Smooth muscle cell (in vitro differentiated cells): ENCODE measurements around the gene ZNF408. TPM values are rescaled to one million over a fixed set of nuclear protein-coding genes. Genes with fewer than 3 reads are reported as not detected.

ENCODE experiments used
- DNase-seq: peaks from one replicate; lab custom pipeline; 2025; ENCODE audit not compliant: unreplicated experiment; lab: John Stamatoyannopoulos, UW
- H2AFZ ChIP-seq: fragments of 200-600 bp; sonication (generic); 2 replicates; pipeline ENCODE4 v1.6.0; 2016; ENCODE audit warnings: antibody characterized with exemption, low read depth, mild to moderate bottlenecking
- H3F3A ChIP-seq: fragments of 200-600 bp; sonication (generic); 2 replicates; pipeline ENCODE4 v1.6.0; 2017; ENCODE audit warnings: antibody characterized with exemption, low read depth
- H3K27ac ChIP-seq: fragments of 200-600 bp; sonication (generic); 2 replicates; pipeline ENCODE4 v1.5.1; 2016; ENCODE audit warnings: low read depth, mild to moderate bottlenecking
- H3K27me3 ChIP-seq: fragments of 200-600 bp; sonication (generic); 2 replicates; pipeline ENCODE4 v1.6.1; 2016; ENCODE audit warnings: low read depth, mild to moderate bottlenecking
- H3K36me3 ChIP-seq: fragments of 200-600 bp; sonication (generic); 2 replicates; pipeline ENCODE4 v1.5.1; 2016; ENCODE audit warnings: low read depth
- H3K4me1 ChIP-seq: fragments of 200-600 bp; sonication (generic); 2 replicates; pipeline ENCODE4 v1.5.1; 2016; ENCODE audit warnings: low read depth
- H3K4me2 ChIP-seq: fragments of 200-600 bp; sonication (generic); 2 replicates; pipeline ENCODE4 v1.6.0; 2016; ENCODE audit warnings: mild to moderate bottlenecking
- H3K4me3 ChIP-seq: fragments of 200-600 bp; sonication (generic); 2 replicates; pipeline ENCODE4 v1.5.1; 2016; ENCODE audit warnings: mild to moderate bottlenecking
- H3K79me2 ChIP-seq: fragments of 200-600 bp; sonication (generic); 2 replicates; pipeline ENCODE4 v1.6.0; 2016; ENCODE audit warnings: low read depth, mild to moderate bottlenecking
- H3K9ac ChIP-seq: fragments of 200-600 bp; sonication (generic); 2 replicates; pipeline ENCODE4 v1.6.0; 2016; ENCODE audit warnings: low read depth
- H3K9me3 ChIP-seq: fragments of 200-600 bp; sonication (generic); replicated peaks from 2 replicates; pipeline ENCODE4 v1.5.1; 2016; ENCODE audit warnings: low read depth
- H4K20me1 ChIP-seq: fragments of 200-600 bp; sonication (generic); 2 replicates; pipeline ENCODE4 v1.6.0; 2016; ENCODE audit warnings: low read depth
- WGBS: methylation state at CpG from one replicate; pipeline ENCODE4 v1.1.7; 2016; ENCODE audit warnings: low lambda C conversion rate; 5-methylcytosine and 5-hydroxymethylcytosine counted together
- polyA plus RNA-seq: library from polyadenylated mRNA; unstranded; fragments of >200 nt; fragmentation: Nextera tagmentation; extraction: Ambion mirVana; gene quantifications from 2 replicates; pipeline ENCODE4 v1.2.1, GENCODE V29; 2016
- total RNA-seq: library from RNA; depleted of rRNA; stranded (reverse); fragments of >200 nt; gene quantifications from 2 replicates; pipeline ENCODE4 v1.2.3, GENCODE V29; 2014
- TF ChIP-seq, protein P1 (sequence below): fragments of 200-600 bp; sonication (generic); IDR thresholded peaks from 2 replicates; pipeline ENCODE4 v1.5.1; 2017; ENCODE audit warnings: borderline replicate concordance, mild to moderate bottlenecking, antibody characterized with exemption; ENCODE audit not compliant: insufficient read depth, poor library complexity, severe bottlenecking

ZNF408 gene
- total and polyA plus RNA-seq, 2 experiments from 2014 or later: 6.2 to 15.8 TPM

DNA sequence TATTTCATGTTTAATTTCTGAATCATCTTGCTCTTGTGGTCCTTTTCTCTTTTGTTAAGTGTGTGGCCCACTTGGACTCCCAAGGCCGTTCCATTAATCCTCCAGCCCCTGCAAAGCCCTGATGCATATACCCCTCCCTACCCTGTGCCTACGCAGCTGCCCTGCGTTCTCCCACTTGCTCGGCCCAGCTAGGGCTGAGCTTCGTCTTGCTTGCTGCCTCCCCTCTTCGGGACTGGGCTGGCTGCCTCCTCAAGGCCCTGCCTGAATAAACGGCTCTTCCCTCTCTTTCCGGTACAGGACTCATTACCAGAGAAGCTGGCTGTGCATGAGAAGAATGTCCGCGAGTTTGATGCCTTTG lies 28.9 kb upstream of the ZNF408 start:
- H3K79me2 ChIP-seq: no peaks in the 10 kb centered on the region
- no peaks in the 10 kb centered on the region for H3K9me3 ChIP-seq
- H3K27me3 ChIP-seq: no peaks in the 10 kb centered on the region
- peaks cover 21% of the 10 kb centered on the region for H3K4me1 ChIP-seq
- H3F3A ChIP-seq: peaks cover 29% of the 10 kb centered on the region
- no peaks in the 10 kb centered on the region for H4K20me1 ChIP-seq
- H3K4me3 ChIP-seq: no peak overlapping the region
- no peaks in the 10 kb centered on the region for H3K36me3 ChIP-seq
- H3K4me2 ChIP-seq: no peak overlapping the region
- TF ChIP-seq, protein P1, sequence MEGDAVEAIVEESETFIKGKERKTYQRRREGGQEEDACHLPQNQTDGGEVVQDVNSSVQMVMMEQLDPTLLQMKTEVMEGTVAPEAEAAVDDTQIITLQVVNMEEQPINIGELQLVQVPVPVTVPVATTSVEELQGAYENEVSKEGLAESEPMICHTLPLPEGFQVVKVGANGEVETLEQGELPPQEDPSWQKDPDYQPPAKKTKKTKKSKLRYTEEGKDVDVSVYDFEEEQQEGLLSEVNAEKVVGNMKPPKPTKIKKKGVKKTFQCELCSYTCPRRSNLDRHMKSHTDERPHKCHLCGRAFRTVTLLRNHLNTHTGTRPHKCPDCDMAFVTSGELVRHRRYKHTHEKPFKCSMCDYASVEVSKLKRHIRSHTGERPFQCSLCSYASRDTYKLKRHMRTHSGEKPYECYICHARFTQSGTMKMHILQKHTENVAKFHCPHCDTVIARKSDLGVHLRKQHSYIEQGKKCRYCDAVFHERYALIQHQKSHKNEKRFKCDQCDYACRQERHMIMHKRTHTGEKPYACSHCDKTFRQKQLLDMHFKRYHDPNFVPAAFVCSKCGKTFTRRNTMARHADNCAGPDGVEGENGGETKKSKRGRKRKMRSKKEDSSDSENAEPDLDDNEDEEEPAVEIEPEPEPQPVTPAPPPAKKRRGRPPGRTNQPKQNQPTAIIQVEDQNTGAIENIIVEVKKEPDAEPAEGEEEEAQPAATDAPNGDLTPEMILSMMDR: no peak
- no peak for DNase-seq
- H2AFZ ChIP-seq: no peak overlapping the region
- no peak overlapping the region for H3K27ac ChIP-seq
- H3K9ac ChIP-seq: no peak overlapping the region
- WGBS: 95% methylated on average over 10 of the region's 10 CpGs

DNA sequence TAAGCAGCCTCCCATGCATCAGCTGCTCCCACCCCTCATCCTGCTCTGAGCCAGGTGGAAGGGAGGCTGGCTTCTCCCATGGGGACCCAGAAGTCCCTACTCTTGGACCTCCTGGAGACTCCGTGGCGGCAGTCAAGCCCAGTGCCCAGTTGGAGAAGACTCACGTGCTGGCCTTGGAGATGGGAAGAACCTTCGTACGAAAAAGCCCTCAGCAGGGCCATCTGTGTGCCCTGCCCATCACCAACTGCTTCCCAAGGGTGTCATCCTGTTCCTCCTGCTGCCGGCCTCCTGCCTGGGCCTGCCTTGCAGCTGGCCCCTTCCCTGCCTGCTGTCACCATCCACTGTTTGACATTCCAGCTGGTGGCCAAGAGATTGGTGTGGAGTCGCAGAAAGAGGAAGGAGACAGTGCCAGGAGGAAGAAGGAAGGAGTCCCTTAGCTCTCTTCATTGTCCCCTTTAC lies 28.4 kb upstream of the ZNF408 start:
- TF ChIP-seq, protein P1: no peak
- no peak overlapping the region for H3K4me3 ChIP-seq
- H3K9ac ChIP-seq: no peak overlapping the region
- no peaks in the 10 kb centered on the region for H3K79me2 ChIP-seq
- H2AFZ ChIP-seq: no peak overlapping the region
- H3K4me1 ChIP-seq: peaks cover 21% of the 10 kb centered on the region
- H3F3A ChIP-seq: peaks cover 29% of the 10 kb centered on the region
- 82% methylated on average over 7 of the region's 7 CpGs for WGBS
- no peaks in the 10 kb centered on the region for H3K36me3 ChIP-seq
- H3K9me3 ChIP-seq: no peaks in the 10 kb centered on the region
- no peaks in the 10 kb centered on the region for H3K27me3 ChIP-seq
- no peak for DNase-seq
- no peak overlapping the region for H3K4me2 ChIP-seq
- H3K27ac ChIP-seq: no peak overlapping the region
- no peaks in the 10 kb centered on the region for H4K20me1 ChIP-seq

DNA sequence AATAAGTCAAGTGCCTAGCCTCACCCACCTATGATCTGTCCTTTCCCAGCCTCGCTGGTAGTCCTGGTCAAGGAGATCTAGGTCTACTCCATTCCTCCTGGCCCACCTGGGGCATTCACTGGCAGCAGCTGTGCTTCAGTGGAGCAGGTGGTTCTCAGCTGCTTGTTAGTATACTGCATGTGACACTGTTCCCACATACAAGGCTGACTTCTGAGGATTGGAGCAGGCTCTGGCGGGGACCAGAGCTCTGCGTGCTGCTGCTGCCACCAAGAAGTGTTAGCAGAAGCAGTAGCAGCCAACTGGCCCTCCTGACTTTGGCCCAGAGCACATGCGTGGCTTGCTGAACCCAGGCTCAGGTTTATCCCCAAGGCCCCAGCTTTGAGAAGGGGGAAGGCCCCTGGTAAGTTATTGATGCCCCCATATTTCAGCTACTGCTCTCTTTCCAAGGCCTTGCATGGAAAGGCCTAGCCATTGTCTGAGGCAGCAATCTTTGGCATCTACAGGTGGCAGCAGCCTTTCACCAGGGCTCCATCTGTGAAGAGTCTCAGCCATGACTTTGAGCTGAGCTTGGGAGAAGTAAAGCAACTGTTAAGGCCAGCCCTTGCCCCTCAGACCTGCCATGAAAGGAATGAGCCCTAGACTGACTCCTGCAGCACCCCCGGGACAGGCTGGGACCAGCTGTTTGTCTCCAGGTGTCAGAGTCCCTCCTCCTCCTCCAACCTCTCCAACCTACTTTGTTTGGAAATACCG lies 26.9 kb upstream of the ZNF408 start:
- no peak overlapping the region for H3K9ac ChIP-seq
- WGBS: 83% methylated on average over 6 of the region's 6 CpGs
- no peaks in the 10 kb centered on the region for H3K27me3 ChIP-seq
- no peaks in the 10 kb centered on the region for H3K9me3 ChIP-seq
- H3K4me2 ChIP-seq: peak overlapping the region; percentile 70
- peaks cover 29% of the 10 kb centered on the region for H3F3A ChIP-seq
- H4K20me1 ChIP-seq: no peaks in the 10 kb centered on the region
- peaks cover 21% of the 10 kb centered on the region for H3K4me1 ChIP-seq
- H3K36me3 ChIP-seq: no peaks in the 10 kb centered on the region
- H2AFZ ChIP-seq: no peak overlapping the region
- no peaks in the 10 kb centered on the region for H3K79me2 ChIP-seq
- H3K4me3 ChIP-seq: no peak overlapping the region
- H3K27ac ChIP-seq: peak overlapping the region; percentile 77
- DNase-seq: no peak
- TF ChIP-seq, protein P1: no peak
